NB4 (cell line): Measurements from ENCODE around the gene RPS6KC1.
"Not testable (repeated sequence)": the region's sequence is repeated elsewhere in the genome, so short reads cannot be mapped to it uniquely, and the experiment has no call there.

Experiments
- DNase-seq: peaks from one replicate; pipeline ENCODE4 v3.0.0; 2010; ENCODE audit warnings: low read depth
- H3K4me3 ChIP-seq: one replicate; pipeline ENCODE4 v1.5.1; 2011; ENCODE audit warnings: mild to moderate bottlenecking, low read depth, low read length, moderate library complexity
- MAX ChIP-seq: IDR thresholded peaks from 2 replicates; pipeline ENCODE4 v1.6.1; 2011; ENCODE audit warnings: low read depth, low read length
- MYC ChIP-seq: IDR thresholded peaks from 2 replicates; pipeline ENCODE4 v1.6.1; 2011; ENCODE audit warnings: low read depth, low read length
- POLR2A ChIP-seq: IDR thresholded peaks from 2 replicates; pipeline ENCODE4 v1.6.1; 2011; ENCODE audit warnings: mild to moderate bottlenecking; ENCODE audit not compliant: insufficient read length; ENCODE audit errors: extremely low read depth
- TF ChIP-seq, protein P1 (sequence below): IDR thresholded peaks from one replicate; pipeline ENCODE4 v1.5.1; 2012; ENCODE audit warnings: low read depth, low read length

The RPS6KC1 gene

DNA sequence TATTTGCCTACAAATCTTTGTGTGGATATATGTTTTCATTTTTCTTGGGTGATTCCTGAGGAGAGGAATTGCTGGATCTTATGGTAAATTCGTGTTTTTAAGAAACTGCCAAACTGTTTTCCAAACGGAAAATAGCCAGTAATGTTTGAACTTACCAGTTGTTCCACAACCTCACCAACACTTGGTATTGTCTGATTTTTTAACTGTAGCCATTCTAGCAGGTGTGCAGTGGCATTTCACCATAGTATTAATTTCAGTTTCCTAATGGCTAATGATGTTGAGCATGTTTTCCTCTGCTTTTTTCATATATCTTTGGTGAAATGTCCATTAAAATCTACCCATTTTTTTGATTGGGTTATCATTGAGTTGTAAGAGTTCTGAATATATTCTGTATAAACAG is 56.6 kb downstream of the RPS6KC1 start:
- H3K4me3 ChIP-seq, result no peak overlapping the region
- DNase-seq, result no peak
- TF ChIP-seq POLR2A (no peak), MYC (no peak), MAX (no peak)
- TF ChIP-seq, protein P1, sequence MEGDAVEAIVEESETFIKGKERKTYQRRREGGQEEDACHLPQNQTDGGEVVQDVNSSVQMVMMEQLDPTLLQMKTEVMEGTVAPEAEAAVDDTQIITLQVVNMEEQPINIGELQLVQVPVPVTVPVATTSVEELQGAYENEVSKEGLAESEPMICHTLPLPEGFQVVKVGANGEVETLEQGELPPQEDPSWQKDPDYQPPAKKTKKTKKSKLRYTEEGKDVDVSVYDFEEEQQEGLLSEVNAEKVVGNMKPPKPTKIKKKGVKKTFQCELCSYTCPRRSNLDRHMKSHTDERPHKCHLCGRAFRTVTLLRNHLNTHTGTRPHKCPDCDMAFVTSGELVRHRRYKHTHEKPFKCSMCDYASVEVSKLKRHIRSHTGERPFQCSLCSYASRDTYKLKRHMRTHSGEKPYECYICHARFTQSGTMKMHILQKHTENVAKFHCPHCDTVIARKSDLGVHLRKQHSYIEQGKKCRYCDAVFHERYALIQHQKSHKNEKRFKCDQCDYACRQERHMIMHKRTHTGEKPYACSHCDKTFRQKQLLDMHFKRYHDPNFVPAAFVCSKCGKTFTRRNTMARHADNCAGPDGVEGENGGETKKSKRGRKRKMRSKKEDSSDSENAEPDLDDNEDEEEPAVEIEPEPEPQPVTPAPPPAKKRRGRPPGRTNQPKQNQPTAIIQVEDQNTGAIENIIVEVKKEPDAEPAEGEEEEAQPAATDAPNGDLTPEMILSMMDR, result no peak

DNA sequence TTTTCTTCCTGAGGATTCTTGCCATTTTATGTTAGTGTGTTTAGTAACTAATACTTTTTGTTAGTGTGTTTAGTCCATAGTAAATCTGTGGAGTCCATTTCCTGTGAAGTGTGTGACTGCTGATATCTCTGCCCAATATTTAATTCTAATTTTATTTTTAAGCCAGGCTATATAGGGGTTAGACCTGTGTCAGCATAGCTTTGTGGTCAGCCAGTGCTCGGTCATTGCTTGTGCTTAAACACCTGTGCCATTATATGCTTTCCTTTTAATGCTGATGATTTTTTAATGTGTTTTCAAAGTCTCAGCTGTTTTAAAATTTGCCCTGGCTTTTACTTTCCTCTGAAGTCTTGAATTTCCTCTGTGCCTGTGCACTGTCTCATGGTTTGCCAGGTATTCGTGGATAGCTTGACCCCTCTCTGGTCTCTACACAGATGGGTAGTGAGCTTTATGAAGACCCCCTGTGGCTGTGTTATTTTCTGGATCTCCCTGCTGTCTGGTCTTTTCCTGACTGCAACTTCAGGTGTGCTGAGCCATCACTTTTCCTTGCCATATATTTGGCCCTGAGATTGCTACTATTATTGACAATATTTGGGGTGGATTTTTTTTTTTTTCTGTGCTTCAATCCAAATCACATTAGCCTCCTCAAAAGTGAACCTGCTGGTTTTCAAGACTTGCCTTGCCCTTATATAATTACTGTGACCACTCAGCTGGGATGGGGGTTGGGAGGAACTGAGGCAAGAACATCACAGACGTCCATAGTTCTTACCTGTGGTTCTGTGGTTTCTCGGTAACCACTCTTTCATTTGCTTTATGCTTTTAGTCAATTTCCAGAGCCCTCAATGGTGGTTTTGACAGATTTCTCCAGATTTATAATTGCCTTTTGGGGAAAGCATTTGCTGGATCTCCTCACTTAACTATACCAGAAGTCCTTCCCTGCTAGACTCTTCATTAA is 59.6 kb downstream of the RPS6KC1 start:
- no peak overlapping the region for H3K4me3 ChIP-seq
- no peak for TF ChIP-seq POLR2A
- TF ChIP-seq, protein P1, result no peak
- no peak for DNase-seq

DNA sequence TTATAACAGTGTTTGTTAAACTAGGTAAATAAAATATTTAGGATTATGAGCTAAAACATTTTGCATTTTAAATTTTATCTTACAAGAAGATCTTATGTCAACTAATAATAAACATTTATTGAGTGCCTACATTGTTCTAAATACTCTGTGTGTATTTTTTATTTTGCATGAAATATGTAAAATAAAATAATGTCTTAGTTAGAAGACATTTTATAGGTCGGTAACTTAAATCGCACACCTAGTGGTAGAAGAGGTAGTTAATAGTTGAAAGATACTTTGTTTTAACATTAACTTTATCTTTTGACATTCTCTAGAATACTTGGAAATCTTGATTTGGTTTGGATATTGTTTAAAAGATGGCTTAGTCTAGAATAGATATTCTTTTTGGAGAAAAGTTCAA is 60.5 kb downstream of the RPS6KC1 start:
- TF ChIP-seq MYC (no peak), POLR2A (no peak), MAX (no peak)
- TF ChIP-seq, protein P1, result no peak
- DNase-seq, result no peak
- H3K4me3 ChIP-seq, result no peak overlapping the region

GRCh38 chr1:213112723-213113122 is 61.7 kb downstream of the RPS6KC1 start:
- not testable (repeated sequence) for H3K4me3 ChIP-seq, DNase-seq

- H3K4me3 ChIP-seq, DNase-seq: not testable (repeated sequence)
These were observed 66.7 kb downstream of the RPS6KC1 start for GRCh38 chr1:213117699-213118180.

GRCh38 chr1:213119794-213120193 is 68.8 kb downstream of the RPS6KC1 start:
- H3K4me3 ChIP-seq, result no peak overlapping the region
- TF ChIP-seq MYC (no peak), POLR2A (no peak), MAX (no peak)
- TF ChIP-seq, protein P1, result no peak
- no peak for DNase-seq

GRCh38 chr1:213120386-213120785 is 69.3 kb downstream of the RPS6KC1 start:
- no peak for DNase-seq
- TF ChIP-seq POLR2A (no peak), MAX (no peak), MYC (no peak)
- TF ChIP-seq, protein P1, result no peak
- H3K4me3 ChIP-seq, result no peak overlapping the region
